NB4 (cell line): Measurements from ENCODE around the gene HSPB6.

Experiments used
- CTCF ChIP-seq: IDR thresholded peaks from one replicate; pipeline ENCODE4 v1.5.1; 2012; ENCODE audit warnings: low read depth, low read length
- MYC ChIP-seq: IDR thresholded peaks from 2 replicates; pipeline ENCODE4 v1.6.1; 2011; ENCODE audit warnings: low read depth, low read length

- TF ChIP-seq MYC (no peak), CTCF (no peak)
Measured at GRCh38 chr19:35755131-35755549, 1.7 kb downstream of the HSPB6 start.
